ENCODE measurements around the gene TBC1D4. TPM values are rescaled to one million over a fixed set of nuclear protein-coding genes. Genes with fewer than 3 reads are reported as not detected.

The TBC1D4 gene
- polyA plus RNA-seq, 2 donors: 5.8 to 7.7 TPM

- H3K27ac ChIP-seq (ENCODE audit: low read depth in 2 of 2, low read length in 1 of 2): no peak overlapping the region
- 48 to 66% methylated on average over 1 of the region's 1 CpG for WGBS, 2 donors
- H3K4me1 ChIP-seq (ENCODE audit: control insufficient read depth in 2 of 2, insufficient read depth in 2 of 2, low read length in 1 of 2): no peaks in the 10 kb centered on the region
- no peaks in the 10 kb centered on the region for H3K9me3 ChIP-seq (ENCODE audit: control insufficient read depth in 2 of 2, insufficient read depth in 1 of 2, low read depth in 1 of 2, low read length in 1 of 2)
- no peaks in the 10 kb centered on the region for H3K36me3 ChIP-seq (ENCODE audit: control insufficient read depth in 2 of 2, insufficient read depth in 2 of 2, low read length in 1 of 2)
- H3K27me3 ChIP-seq (ENCODE audit: control insufficient read depth in 1 of 2, insufficient read depth in 2 of 2, low read length in 2 of 2): no peaks in the 10 kb centered on the region
- H3K4me3 ChIP-seq (ENCODE audit: low read depth in 1 of 2, low read length in 2 of 2): no peak overlapping the region
These were observed 96.3 kb downstream of the TBC1D4 start for GRCh38 chr13:75385708-75386083.

DNA sequence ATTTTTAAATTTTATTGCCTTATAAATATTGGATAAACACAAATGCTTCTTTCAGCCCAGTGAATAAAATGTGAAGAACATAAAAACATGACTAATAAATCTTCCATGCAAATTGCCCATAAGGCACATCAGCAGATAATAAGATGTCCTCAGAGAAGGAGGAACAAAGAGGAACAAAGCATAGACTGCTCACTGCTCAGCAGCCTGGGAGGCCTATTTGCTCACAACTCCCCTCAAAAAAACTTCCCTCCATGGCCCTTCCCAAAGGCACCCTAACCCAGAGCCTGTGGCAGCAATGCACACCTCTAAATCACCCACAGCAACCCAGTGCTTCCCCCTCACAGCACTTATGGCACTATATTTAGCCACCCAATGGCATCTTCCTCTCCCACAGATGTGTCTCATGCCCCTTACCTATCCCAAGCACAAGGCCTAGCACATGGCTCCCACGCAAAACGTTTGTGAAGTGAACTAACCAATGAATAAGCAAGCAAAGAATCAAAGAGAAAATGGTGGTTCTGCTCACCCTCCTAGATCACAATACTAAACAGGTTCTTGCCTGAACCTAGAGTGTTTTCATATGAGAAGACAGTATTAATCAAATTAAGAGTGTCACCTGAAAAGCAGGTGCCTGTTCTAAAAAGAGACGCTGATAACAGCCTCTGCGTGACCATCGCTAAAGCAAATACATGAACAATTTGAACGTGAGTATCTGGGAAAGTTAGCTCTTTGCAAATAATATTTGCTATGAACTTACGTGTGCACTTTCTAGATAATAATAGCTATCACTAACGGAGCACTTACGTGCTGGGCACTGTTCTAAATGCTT is 96.9 kb downstream of the TBC1D4 start:
- Histone ChIP-seq H3K27me3 (ENCODE audit: control insufficient read depth in 1 of 2, insufficient read depth in 2 of 2, low read length in 2 of 2) (no peaks in the 10 kb centered on the region), H3K4me3 (ENCODE audit: low read depth in 1 of 2, low read length in 2 of 2) (no peak overlapping the region), H3K4me1 (ENCODE audit: control insufficient read depth in 2 of 2, insufficient read depth in 2 of 2, low read length in 1 of 2) (no peaks in the 10 kb centered on the region), H3K9me3 (ENCODE audit: control insufficient read depth in 2 of 2, insufficient read depth in 1 of 2, low read depth in 1 of 2, low read length in 1 of 2) (no peaks in the 10 kb centered on the region), H3K27ac (ENCODE audit: low read depth in 2 of 2, low read length in 1 of 2) (no peak overlapping the region), H3K36me3 (ENCODE audit: control insufficient read depth in 2 of 2, insufficient read depth in 2 of 2, low read length in 1 of 2) (no peaks in the 10 kb centered on the region)
- 69 to 87% methylated on average over 9 of the region's 9 CpGs for WGBS, 2 donors

DNA sequence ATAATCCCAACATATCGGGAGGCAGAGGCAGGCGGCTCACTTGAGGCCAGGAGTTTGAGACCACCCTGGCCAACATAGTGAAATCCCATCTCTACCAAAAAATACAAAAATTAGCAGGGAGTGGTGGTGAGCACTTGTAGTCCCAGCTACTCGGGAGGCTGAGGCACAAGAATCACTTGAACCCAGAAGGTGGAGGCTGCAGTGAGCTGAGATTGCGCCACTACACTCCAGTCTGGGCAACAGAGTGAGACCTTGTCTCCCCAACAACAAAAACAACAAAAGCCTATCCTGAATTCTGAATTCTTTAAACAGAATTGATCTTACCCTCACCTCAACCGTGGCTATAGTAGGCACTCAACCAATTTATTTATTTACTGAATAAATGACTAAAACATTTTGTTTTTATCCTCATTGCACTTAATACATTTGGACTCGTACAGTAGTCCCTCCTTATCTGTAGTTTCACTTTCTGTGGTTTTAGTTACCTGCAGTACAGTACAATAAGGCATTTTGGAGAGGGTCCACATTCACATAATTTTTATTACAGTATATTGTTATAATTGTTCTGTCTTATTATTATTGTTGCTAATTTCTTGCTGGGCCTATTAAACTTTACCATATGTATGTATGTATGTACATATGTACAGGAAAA is 98.8 kb downstream of the TBC1D4 start:
- no peaks in the 10 kb centered on the region for H3K4me1 ChIP-seq (ENCODE audit: control insufficient read depth in 2 of 2, insufficient read depth in 2 of 2, low read length in 1 of 2)
- H3K9me3 ChIP-seq (ENCODE audit: control insufficient read depth in 2 of 2, insufficient read depth in 1 of 2, low read depth in 1 of 2, low read length in 1 of 2): no peaks in the 10 kb centered on the region
- WGBS, 2 donors: 84 to 88% methylated on average over 6 of the region's 6 CpGs
- no peaks in the 10 kb centered on the region for H3K27me3 ChIP-seq (ENCODE audit: control insufficient read depth in 1 of 2, insufficient read depth in 2 of 2, low read length in 2 of 2)
- no peak overlapping the region for H3K4me3 ChIP-seq (ENCODE audit: low read depth in 1 of 2, low read length in 2 of 2)
- no peak overlapping the region for H3K27ac ChIP-seq (ENCODE audit: low read depth in 2 of 2, low read length in 1 of 2)
- H3K36me3 ChIP-seq (ENCODE audit: control insufficient read depth in 2 of 2, insufficient read depth in 2 of 2, low read length in 1 of 2): no peaks in the 10 kb centered on the region

GRCh38 chr13:75378301-75378700 is 103.7 kb downstream of the TBC1D4 start:
- Histone ChIP-seq H3K27me3 (ENCODE audit: control insufficient read depth in 1 of 2, insufficient read depth in 2 of 2, low read length in 2 of 2) (no peaks in the 10 kb centered on the region), H3K4me3 (ENCODE audit: low read depth in 1 of 2, low read length in 2 of 2) (no peak overlapping the region), H3K27ac (ENCODE audit: low read depth in 2 of 2, low read length in 1 of 2) (no peak overlapping the region), H3K36me3 (ENCODE audit: control insufficient read depth in 2 of 2, insufficient read depth in 2 of 2, low read length in 1 of 2) (no peaks in the 10 kb centered on the region), H3K4me1 (ENCODE audit: control insufficient read depth in 2 of 2, insufficient read depth in 2 of 2, low read length in 1 of 2) (no peaks in the 10 kb centered on the region), H3K9me3 (ENCODE audit: control insufficient read depth in 2 of 2, insufficient read depth in 1 of 2, low read depth in 1 of 2, low read length in 1 of 2) (no peaks in the 10 kb centered on the region)
- WGBS, 2 donors: 76 to 80% methylated on average over 1 of the region's 1 CpG

GRCh38 chr13:75376792-75377402 is 105.1 kb downstream of the TBC1D4 start:
- no peaks in the 10 kb centered on the region for H3K27me3 ChIP-seq (ENCODE audit: control insufficient read depth in 1 of 2, insufficient read depth in 2 of 2, low read length in 2 of 2)
- H3K4me3 ChIP-seq (ENCODE audit: low read depth in 1 of 2, low read length in 2 of 2): no peak overlapping the region
- 82 to 91% methylated on average over 6 of the region's 6 CpGs for WGBS, 2 donors
- H3K36me3 ChIP-seq (ENCODE audit: control insufficient read depth in 2 of 2, insufficient read depth in 2 of 2, low read length in 1 of 2): no peaks in the 10 kb centered on the region
- no peaks in the 10 kb centered on the region for H3K4me1 ChIP-seq (ENCODE audit: control insufficient read depth in 2 of 2, insufficient read depth in 2 of 2, low read length in 1 of 2)
- H3K9me3 ChIP-seq (ENCODE audit: control insufficient read depth in 2 of 2, insufficient read depth in 1 of 2, low read depth in 1 of 2, low read length in 1 of 2): no peaks in the 10 kb centered on the region
- no peak overlapping the region for H3K27ac ChIP-seq (ENCODE audit: low read depth in 2 of 2, low read length in 1 of 2)

DNA sequence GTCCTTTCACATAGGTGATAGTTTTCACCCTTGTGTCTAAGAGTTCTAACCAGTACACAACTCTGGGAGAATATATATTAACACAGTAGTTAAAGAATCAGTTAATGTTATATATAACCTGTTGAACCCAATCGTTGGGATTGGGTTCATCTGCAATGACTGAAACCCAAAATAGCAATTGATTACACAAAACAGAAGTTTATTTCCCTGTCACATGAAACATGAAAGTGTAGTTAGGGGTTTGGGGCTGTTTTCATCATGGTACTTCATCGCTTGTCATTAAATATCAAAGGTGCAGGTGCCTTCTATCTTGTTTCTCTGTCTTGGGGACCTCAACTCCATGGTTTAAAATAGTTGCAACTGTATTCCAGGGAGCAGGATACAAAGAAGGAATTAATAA is 106.6 kb downstream of the TBC1D4 start:
- Histone ChIP-seq H3K27me3 (ENCODE audit: control insufficient read depth in 1 of 2, insufficient read depth in 2 of 2, low read length in 2 of 2) (no peaks in the 10 kb centered on the region), H3K4me1 (ENCODE audit: control insufficient read depth in 2 of 2, insufficient read depth in 2 of 2, low read length in 1 of 2) (no peaks in the 10 kb centered on the region), H3K36me3 (ENCODE audit: control insufficient read depth in 2 of 2, insufficient read depth in 2 of 2, low read length in 1 of 2) (no peaks in the 10 kb centered on the region), H3K9me3 (ENCODE audit: control insufficient read depth in 2 of 2, insufficient read depth in 1 of 2, low read depth in 1 of 2, low read length in 1 of 2) (no peaks in the 10 kb centered on the region), H3K4me3 (ENCODE audit: low read depth in 1 of 2, low read length in 2 of 2) (no peak overlapping the region), H3K27ac (ENCODE audit: low read depth in 2 of 2, low read length in 1 of 2) (no peak overlapping the region)
- 80 to 83% methylated on average over 2 of the region's 2 CpGs for WGBS, 2 donors

GRCh38 chr13:75373988-75374387 is 108.0 kb downstream of the TBC1D4 start:
- no peaks in the 10 kb centered on the region for H3K36me3 ChIP-seq (ENCODE audit: control insufficient read depth in 2 of 2, insufficient read depth in 2 of 2, low read length in 1 of 2)
- H3K4me1 ChIP-seq (ENCODE audit: control insufficient read depth in 2 of 2, insufficient read depth in 2 of 2, low read length in 1 of 2): no peaks in the 10 kb centered on the region
- WGBS, 2 donors: 71 to 81% methylated on average over 5 of the region's 5 CpGs
- H3K27me3 ChIP-seq (ENCODE audit: control insufficient read depth in 1 of 2, insufficient read depth in 2 of 2, low read length in 2 of 2): no peaks in the 10 kb centered on the region
- no peaks in the 10 kb centered on the region for H3K9me3 ChIP-seq (ENCODE audit: control insufficient read depth in 2 of 2, insufficient read depth in 1 of 2, low read depth in 1 of 2, low read length in 1 of 2)
- no peak overlapping the region for H3K4me3 ChIP-seq (ENCODE audit: low read depth in 1 of 2, low read length in 2 of 2)
- no peak overlapping the region for H3K27ac ChIP-seq (ENCODE audit: low read depth in 2 of 2, low read length in 1 of 2)

DNA sequence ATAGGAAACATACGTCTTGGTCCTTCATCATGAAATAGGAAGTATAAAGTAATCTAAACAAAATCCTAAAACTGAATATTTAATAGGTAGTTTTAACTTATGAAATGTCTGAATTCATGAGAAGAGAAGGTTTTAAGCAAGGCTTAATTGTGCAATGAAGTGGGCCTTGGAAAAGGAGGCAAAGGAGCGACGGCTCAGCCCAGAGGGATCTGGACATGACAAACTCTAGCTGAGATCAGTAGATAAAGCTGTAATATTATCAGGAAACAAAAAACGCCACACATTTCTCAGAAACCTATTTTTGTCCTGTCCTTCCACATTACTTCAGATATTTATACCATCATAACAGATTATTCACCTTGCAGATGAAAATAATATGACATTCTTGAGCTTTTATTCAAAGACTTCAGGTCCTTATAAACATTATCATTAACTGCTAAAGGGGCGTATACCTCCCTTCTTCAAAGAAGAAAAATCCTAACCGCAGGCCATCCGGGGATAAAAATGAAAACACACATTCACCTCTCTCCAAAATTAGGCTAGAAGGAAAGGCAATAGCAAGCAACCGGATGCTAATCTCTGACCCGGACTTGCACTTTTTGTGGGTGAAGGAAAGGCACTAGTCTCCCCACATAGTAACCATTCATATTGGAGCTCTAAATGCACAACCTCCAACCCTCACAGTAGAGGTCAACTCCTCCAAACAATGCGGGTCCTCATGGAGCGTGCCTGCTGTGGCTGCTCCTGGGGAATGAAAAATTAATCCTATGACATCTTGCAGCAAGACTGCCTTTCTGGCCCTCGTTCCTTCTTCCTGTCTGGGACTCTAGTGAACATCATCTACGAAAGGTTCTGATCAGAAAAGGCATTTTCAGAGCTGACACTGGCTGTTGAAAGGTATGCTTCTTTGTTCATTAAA is 108.8 kb downstream of the TBC1D4 start:
- Histone ChIP-seq H3K36me3 (ENCODE audit: control insufficient read depth in 2 of 2, insufficient read depth in 2 of 2, low read length in 1 of 2) (no peaks in the 10 kb centered on the region), H3K9me3 (ENCODE audit: control insufficient read depth in 2 of 2, insufficient read depth in 1 of 2, low read depth in 1 of 2, low read length in 1 of 2) (no peaks in the 10 kb centered on the region), H3K4me1 (ENCODE audit: control insufficient read depth in 2 of 2, insufficient read depth in 2 of 2, low read length in 1 of 2) (no peaks in the 10 kb centered on the region), H3K4me3 (ENCODE audit: low read depth in 1 of 2, low read length in 2 of 2) (no peak overlapping the region), H3K27ac (ENCODE audit: low read depth in 2 of 2, low read length in 1 of 2) (no peak overlapping the region), H3K27me3 (ENCODE audit: control insufficient read depth in 1 of 2, insufficient read depth in 2 of 2, low read length in 2 of 2) (no peaks in the 10 kb centered on the region)
- 66 to 70% methylated on average over 13 of the region's 13 CpGs for WGBS, 2 donors

DNA sequence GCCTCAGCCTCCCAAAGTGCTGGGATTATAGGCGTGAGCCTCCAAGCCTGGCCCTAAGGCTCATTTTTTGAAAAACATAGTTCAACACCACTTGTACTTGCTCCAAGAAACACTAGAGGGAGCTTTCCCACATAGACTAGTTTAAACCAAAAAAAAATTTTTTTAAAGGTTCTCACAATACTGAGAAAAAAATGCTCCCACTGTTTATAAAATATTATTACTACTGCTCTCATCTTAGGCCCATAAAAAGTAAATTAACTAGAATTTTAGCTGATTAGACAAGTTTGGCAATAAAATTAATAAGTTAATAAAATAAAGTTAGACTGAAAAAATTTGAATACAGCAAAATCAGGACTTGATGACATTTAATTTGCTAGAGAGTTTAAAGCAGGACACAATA is 109.5 kb downstream of the TBC1D4 start:
- 8 to 16% methylated on average over 1 of the region's 1 CpG for WGBS, 2 donors
- H3K36me3 ChIP-seq (ENCODE audit: control insufficient read depth in 2 of 2, insufficient read depth in 2 of 2, low read length in 1 of 2): no peaks in the 10 kb centered on the region
- no peaks in the 10 kb centered on the region for H3K4me1 ChIP-seq (ENCODE audit: control insufficient read depth in 2 of 2, insufficient read depth in 2 of 2, low read length in 1 of 2)
- H3K4me3 ChIP-seq (ENCODE audit: low read depth in 1 of 2, low read length in 2 of 2): no peak overlapping the region
- no peak overlapping the region for H3K27ac ChIP-seq (ENCODE audit: low read depth in 2 of 2, low read length in 1 of 2)
- no peaks in the 10 kb centered on the region for H3K9me3 ChIP-seq (ENCODE audit: control insufficient read depth in 2 of 2, insufficient read depth in 1 of 2, low read depth in 1 of 2, low read length in 1 of 2)
- H3K27me3 ChIP-seq (ENCODE audit: control insufficient read depth in 1 of 2, insufficient read depth in 2 of 2, low read length in 2 of 2): no peaks in the 10 kb centered on the region
